ENCODE data around the gene NMRK1.

DNA sequence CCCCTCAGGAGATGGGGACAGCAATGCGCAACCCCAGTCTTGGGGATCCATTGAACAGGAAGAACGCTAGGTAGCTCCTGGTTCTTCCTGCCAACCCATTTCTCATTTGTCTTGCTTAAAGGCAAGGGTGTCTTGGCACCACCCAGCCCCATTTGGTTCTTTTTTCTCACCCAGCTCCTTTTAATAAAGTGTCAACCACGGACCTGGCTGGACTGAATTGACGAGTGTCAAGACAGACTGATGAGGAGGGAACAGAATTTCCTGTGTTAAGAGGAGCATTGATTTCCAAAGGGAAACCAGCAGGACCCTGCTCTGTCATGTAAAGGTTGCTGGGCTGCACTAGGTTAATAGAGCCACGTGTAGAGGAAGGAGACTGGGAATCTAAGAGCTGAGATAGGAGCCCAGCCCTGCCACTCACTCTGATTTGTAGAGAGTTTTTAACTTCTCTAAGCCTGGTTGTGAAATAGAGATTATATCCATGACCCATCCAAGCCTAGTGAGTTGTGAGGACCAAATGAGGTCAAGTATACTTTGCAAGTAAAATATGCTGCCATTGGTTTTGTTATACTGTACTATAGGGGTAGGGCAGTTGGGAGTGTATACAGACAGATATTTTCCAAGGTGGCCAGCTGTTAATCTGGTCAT, 34.1 kb upstream of the NMRK1 start:
- TF ChIP-seq CTCF (IDR thresholded peaks at IDR 0.05) (no peak), POLR2A (IDR thresholded peaks at IDR 0.05) (no peak)

Measured in testis (tissue), 2 donors.